DOHH2 (cell line): ENCODE measurements around the gene MAP6D1.

Source experiments
- CTCF ChIP-seq: fragments of 200-600 bp; sonication (generic); IDR thresholded peaks from one replicate; pipeline ENCODE4 v1.5.1; 2014; ENCODE audit warnings: antibody characterized with exemption, mild to moderate bottlenecking, low read depth, low read length; ENCODE audit not compliant: poor library complexity, severe bottlenecking
- EZH2phosphoT487 ChIP-seq: fragments of 200-600 bp; sonication (generic); IDR thresholded peaks from 2 replicates; pipeline ENCODE4 v1.6.1; 2017; ENCODE audit warnings: borderline replicate concordance, mild to moderate bottlenecking, antibody characterized with exemption, low read length, moderate library complexity, mixed read lengths

GRCh38 chr3:183815563-183815940 lies 9.8 kb downstream of the MAP6D1 start:
- TF ChIP-seq CTCF (no peak), EZH2phosphoT487 (no peak)
